NCI-H748 (cell line): ENCODE measurements around the gene ITIH5.
A peak's percentile ranks its signal among the peaks of the same experiment; 100 is the strongest.
"Not testable (repeated sequence)": the region's sequence is repeated elsewhere in the genome, so short reads cannot be mapped to it uniquely, and the experiment has no call there.

Source experiments
- DNase-seq: peaks from one replicate; lab custom pipeline; 2025; ENCODE audit not compliant: unreplicated experiment; lab: John Stamatoyannopoulos, UW

The ITIH5 gene

DNA sequence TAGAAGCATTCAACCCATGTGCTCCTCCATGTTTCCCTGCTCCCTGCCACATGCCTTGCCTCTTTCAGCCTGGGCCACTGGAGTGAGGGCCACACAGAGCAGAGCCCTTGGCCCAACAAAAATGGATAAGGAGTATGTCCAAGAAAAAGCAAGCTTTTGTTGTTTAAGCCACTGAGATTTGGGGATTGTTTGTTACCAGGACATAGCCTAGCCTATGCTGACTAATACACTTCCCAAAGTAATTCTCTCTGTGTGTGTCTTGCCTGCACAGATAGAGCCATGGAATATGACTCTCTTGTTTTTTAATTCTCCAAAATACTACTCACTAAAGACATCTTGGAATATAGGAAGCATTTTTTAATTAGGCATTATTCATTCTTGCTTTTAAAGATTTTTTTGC is 22.8 kb upstream of the ITIH5 start:
- no peak for DNase-seq

DNA sequence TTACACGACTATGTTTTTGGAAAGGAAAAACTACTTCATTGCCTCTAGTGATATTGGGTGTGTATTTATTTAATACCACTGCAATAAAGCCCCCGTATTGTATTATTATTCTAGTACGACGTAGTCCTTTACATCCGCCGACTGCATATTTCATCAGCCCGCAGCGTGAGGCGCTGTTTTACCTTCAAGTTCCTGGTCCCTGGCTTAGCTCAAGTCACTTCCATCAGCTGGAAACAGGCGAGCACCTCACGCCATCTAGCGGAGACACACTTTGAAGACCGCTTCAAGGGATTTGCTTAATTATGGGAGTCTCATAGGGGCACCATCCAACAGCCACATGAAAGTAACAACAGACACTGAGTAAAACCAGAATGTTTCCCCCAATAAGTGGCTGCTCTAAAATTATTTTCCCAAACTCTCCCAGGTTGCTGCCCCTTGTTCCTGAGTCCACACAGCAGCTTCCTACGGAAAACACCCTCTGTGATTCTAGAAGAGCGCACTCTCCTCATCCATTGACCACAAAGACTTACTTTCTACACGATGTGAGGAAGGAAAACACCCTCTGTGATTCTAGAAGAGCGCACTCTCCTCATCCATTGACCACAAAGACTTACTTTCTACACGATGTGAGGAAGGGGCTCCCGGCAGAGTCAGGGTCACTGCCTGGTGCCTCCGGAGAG is 20.6 kb upstream of the ITIH5 start:
- DNase-seq, result peak; percentile 77

DNA sequence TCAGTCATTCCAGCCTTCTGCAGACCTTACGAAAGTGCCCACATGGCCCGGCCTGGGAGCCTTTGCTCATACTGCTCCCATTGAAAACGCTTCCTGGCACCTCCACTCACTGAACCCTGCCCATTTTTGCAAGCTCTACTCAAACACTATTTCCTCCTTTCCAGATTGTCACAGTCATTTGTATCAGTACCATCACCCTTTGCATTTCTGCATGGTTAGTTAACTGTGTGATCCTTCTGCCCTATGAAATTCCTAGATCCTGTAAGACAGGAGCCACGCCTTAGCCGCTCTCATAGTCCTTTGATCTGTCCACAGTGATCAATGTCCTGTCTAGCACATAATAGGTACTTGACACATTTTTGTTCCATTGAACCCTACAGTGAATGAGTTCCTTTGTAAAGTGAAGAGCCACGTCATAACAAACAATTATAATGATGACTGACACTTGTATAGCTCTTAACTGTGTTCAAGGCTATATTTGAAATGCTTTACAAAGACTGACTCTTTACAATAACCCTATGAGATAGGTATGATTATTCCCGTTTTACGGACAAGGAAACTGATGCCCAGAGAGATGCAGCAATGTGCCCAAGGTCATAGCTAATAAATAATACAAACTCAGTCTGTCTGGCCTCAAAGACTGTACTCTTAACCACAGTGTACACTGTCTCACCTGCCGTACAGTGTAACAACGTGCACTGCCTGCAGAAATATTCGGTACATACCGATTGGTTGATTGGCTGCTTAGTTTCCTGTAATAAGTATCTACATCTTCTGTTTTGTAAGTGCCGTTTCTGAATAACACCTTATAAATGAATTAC is 19.8 kb upstream of the ITIH5 start:
- peak; percentile 51 for DNase-seq

DNA sequence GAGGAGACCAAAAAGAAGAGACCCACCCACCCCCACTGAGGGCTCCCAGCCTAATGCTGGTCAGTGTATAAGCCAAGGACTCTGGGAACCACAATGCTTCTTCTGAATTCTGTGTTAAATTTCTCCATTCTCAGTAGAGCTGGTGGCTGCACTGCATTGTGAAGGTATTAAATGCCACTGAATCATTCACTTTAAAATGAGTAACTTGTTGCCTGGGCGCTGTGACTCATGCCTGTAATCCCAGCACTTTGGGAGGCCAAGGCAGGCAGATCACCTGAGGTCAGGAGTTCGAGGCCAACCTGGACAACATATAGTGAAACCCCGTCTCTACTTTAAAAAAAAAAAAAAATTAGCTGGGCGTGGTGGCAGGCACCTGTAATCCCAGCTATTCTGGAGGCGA is 13.3 kb upstream of the ITIH5 start:
- not testable (repeated sequence) for DNase-seq

DNA sequence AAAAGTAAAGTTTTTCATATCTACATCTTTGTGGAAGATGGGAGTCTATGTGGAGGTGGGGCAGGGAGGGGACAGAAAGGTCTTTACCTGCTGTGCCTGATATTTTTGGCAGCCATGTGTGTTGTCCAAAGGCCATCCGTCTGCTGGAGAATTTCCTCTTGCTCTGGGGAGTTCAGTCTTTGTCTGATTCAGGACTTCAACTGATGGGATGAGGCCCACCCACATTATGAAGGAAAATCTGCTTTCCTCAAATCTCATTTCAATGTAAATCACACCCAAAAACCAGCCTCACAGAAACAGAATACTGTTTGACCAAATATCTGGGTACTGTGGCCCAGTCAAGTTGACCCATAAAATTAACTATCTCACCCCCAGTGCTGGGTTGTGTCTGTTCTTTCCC is 12.5 kb upstream of the ITIH5 start:
- no peak for DNase-seq

DNA sequence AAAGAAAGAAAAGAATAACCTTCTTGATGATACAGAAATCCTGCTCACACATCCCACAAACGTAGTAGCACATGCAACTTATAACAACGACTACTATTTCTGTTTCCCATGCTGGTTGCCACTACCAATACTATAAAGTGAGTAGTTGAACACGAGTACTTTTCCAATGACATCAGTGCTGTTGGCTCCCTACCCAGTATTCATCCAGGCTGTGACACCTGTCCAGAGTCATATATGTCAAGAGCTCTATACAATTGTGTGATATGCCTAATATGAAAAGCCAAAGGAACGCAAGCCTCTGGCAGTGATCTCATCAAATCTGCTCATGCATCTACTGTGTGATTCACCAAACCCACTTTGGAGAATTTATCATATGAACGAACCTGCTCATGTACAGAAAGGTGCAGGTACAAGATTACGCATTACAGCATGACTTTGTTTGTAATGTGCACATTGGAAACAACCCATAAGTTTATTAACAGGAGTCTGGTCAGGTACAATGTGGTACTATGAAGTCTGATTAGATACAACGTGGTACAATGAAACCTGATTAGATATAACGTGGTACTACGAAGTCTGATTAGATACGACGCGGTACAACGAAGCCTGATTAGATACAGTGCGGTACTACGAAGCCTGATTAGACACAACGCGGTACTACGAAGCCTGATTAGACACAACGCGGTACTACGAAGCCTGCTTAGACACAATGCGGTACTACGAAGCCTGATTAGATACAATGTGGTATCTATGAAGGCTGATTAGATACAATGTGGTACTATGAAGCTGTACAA is 5.8 kb upstream of the ITIH5 start:
- DNase-seq, result no peak

DNA sequence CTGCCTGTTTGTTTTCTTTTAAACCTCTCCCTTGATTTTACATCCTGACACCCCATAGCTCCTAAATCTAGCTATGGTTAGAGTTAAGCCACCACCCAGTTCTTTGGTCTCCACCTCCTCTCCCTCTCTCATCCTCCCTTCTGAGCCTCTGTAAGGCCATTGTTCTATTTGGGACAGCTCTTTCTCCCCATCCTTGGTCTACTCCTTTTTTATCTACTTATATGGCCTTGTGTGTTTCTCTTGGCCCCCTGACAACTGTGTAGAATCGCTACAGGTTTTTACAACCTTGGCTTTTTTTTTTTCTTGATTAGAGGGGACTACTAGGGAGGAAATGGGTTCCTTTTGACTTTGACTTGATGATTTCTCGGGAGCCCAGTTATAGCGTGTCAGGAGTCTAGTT is 3.4 kb upstream of the ITIH5 start:
- no peak for DNase-seq

DNA sequence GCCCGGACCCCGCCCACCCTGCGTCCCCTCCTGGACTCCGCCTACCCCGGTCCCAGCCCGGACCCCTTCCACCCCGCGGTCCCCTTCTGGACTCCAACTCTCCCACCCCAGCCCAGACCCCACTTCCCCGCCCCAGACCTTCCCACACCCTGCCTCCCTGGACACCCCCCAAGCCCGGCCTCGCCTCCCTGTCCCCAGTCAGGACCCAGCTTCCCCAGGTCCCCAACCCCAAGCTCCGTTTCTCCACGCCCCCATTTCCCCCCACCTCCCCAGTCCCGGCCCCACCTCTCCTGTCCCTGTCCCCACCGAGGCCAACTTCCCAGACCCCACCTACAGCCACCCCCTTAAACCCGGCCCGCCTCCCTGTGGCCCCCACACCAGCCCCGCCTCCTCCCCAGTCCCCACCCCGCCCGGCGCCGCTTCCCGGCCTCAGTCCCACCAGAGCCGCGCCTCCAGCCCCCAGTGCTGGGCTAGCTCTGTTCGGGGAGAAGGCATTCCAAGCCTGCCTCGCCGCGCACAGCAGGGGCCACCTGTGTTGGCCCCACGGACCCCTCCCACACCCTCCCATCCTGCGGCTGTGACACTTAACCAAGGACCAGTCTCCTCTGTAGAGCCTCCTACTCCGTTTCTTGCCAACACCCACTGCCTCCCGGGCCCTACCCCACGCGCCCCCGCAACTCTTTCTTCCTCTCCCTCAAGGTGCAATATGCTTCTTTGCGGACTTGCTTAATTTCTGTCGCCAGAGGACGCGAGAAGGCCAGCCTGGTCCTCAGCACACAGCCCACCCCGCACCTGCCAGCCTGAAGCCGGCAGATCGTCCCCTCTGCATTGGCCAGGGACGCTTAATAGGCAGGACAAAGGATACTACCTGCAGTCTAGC is 736 bp upstream of the ITIH5 start:
- peak; percentile 18 for DNase-seq

DNA sequence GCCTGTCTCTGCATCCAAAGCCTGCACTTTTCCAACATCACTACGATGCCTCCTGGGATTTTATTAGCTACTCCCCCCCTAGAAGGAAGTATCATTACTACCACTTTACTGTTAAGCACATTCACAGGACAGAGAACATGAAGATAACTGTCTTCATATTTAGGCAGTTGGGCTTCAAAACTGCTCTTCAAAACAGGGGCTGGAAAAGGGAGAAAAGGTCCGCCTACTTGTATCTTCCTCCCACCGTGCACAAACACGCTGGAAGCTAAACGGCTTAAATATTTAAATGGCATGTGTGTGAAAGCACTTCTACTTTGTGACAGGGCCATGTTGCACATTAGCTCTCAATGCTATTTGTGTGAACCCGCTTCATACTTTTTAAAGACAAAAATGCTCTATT is 999 bp downstream of the ITIH5 start:
- no peak for DNase-seq

DNA sequence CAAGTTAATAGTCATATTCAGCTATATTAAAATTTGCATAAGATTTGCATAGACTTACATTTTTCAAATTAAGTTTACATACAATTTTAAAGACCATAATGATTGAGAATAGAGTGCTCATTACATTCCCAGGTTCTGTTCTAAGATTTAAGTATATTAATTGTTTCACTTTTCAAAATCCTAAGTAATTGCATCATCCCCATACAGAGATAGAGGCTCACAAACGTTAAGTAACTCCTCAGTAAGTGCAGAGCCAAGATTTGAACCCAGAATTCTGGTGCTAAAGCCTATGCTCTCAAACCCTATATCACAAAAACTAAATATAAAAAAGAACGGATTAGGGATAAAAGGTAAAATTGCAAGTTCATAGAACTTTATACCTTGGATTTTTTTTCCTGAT is 2.1 kb downstream of the ITIH5 start:
- DNase-seq, result no peak

DNA sequence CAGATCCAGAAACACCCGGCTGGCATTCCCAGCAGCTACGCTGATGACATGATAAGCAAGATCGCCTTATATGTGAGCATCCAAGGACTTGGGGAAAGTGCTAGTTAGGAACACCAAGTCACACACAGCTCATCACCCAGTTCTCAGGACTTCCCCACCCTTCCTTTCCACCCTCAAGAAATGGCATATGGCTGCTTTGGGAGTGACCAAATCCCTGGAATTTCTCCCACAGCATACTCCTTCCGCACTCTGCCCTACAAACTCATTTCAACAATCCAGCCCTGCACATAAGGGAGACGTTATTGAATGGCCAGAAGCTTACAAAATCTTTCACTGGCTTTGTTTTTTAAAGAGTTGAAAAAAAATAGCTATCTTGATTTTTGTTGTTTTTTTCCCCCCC is 4.2 kb downstream of the ITIH5 start:
- DNase-seq, result no peak

DNA sequence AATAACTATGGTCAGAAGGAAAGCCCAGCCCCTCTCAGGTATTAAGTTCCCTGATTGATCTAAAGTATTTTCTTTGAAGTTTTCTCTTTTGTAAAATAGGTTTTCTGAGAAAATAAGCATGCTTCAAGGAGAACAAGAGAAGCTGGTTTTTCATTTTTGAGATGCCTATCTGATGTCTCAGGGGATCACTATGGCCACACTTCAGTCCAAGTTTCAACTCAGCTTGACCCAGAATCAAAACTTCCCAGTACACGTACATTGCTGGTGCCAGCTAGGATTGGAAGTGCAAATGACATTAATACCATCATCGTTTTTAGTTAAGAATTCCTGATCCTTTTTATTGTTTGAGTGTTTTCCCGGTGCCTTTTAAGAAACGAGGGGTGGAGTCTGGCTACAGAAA is 7.2 kb downstream of the ITIH5 start:
- DNase-seq, result no peak

DNA sequence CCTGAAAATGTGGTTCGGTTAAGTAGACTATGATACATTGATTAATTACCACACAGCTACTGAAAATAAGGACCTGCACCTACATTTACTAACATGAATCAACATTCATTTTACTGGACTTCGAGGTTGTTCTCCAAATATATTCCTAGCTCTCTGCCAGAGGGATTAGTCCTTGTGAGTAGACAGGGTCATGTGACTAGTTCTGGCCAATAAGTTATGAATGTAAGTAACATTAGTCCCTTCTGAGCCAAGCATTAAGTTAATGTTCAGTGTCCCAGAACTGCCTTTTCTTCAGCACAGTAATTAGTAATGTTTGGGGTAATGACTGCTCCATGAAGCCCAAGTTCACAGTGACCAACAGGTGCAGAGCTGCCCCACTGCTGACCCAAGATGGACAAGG is 9.2 kb downstream of the ITIH5 start:
- no peak for DNase-seq

DNA sequence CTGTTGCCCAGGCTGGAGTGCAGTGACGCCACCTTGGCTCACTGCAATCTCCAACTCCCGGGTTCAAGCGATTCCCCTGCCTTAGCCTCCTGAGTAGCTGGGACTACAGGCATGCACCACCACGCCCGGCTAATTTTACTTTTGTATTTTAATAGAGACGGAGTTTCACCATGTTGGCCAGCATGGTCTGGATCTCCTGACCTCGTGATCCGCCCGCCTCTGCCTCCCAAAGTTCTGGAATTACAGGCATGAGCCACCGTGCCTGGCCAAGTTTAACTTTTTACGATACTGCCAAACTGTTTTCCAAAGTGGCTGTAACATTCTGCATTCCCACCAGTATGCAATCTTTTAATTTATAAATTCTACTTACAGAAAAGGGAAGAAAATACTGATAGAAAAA is 9.7 kb downstream of the ITIH5 start:
- DNase-seq, result not testable (repeated sequence)

DNA sequence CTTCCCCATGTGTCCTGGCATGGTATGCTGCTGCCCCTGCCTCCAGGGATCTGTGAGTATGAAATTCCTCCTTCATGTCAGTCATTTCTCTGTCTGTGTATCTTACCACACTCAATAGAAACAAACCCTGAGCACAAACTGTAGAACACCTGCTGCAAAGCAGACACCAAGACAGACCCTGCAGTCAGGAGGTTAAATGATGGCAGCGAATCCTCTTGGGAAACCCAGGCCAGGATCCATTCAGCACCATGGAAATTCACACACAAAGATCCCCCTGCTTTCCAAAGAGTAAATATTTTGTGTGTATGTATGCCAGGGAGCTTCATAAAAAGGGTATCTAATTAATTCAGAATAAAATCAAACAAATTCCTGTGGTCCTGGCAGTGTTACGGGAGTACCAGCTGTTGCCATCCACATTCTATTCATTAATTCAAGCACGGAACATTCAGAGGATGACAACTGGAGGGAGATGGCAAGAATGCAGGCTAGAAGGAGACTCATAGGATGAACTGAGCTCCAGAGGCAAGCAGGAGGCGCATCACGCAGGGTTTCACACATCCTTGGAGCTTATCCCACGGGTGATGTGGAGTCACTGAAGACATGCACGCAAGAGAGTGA is 14.8 kb downstream of the ITIH5 start:
- no peak for DNase-seq

DNA sequence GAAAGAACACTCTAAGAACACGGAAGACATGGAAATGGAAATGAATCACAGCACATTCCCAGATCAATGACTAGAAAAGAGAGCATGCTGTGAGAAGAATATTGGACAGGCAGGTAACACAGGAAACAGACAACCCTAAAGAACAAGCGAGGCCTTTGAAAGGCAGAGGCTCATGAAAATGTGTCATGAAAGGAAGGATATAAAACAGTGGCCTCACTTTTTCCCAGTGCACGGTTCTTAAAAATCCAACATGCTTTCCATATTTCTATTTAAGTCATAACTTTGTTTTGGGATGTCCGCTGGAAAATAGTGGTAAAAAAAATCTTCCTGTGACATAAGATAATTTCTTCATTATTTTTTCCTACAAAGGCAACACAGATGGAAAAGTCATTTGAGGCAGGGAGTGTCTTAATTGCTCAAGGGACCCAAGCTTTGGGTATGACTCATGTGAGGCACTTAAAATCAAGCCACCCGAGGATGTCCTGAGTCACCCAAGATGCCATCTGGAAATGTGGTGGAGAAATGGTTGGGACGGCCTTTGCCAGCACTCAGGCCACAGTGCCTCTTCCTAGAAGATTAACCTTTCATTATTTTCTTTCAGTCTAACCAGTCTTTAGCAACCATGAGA is 17.0 kb downstream of the ITIH5 start:
- DNase-seq, result no peak

DNA sequence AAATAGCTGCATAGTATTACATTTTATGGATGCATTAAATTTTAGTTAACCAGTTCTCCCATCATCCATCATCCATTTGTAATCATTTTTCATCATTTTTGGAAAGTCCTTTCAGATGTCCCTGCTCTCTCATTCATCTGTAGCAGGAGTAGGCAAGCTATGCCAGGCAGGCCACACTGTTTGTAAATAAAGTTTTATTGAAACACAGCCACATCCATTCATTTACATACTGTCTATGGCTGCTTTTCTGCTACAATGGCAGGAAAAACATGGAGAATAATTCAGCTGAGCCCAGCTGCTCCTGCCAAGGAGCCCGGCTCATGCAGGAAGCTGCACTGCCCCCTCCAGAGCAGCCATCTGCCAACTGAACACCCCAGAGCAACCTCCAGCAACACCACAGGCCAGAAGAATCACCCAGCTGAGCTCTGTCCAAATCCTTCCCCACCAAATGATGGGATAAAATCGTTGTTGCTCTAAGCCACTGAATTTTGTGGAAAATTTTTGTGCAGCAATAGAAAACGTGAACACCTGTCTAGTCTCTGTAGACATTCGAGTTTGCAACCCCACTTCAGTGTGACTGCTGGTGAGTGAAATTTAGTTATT is 19.6 kb downstream of the ITIH5 start:
- DNase-seq, result no peak

DNA sequence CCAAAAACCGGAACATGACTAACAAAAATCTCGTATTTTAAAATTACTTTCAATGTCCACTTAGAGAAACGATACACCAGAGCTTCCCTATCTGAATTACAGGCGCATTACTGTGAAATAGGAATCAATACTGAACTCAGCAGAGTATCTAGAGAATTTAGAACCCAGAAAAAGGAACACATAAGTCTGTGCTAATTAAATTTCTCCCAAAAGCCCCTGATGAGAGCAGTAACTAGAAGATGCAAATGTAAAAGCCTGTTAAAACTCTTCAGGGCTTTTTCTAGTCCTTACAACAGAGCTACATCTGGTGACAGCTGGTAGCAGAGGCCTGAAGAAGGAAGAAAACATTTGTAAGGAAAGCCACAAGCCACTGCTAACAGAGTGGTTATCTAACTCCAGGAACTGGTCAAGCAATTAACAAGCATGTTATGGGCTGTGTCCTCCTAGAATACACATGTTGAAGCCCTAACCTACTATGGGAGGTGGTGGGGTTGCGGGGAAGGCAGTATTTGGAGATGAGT is 24.2 kb downstream of the ITIH5 start:
- no peak for DNase-seq

DNA sequence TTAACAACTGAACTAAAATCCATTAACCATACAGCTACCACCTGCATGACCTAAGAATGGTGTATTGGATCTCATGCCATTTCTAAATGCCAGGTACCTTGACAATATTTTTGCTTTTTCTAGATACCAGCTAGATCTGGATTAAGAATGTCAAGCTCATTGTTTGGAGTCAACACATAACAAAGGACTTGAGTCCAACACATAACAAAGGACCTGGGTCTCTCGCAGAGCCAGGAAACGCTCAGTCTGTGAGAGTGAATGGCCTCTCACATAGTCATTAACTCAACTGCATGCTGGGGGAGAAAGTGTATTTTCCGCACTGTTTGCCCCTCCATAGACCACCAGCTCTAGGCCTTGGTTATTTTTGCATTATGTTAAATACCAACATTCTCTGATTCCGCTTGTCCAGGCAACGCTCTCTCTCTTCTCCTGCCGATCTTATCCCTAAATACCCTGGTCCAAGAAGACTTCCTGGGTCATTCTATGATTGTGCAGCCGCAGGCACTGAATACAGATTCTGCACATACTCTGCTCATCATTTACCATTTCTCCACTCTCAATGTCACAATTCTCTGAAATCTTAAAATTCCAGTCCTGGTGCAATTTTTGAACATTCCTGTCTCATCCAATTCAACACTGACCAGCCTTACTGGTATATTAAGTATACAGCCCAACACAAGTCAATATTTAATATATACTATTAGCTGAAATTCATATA is 31.2 kb downstream of the ITIH5 start:
- no peak for DNase-seq
